Measurements from ENCODE around the gene UBE4B. TPM values are rescaled to one million over a fixed set of nuclear protein-coding genes. Genes with fewer than 3 reads are reported as not detected.

The UBE4B gene
- total and polyA plus RNA-seq, 9 of the 15 experiments (the other 6 are each of a cell fraction or from before 2014, with no cell fraction given), result 11.7 to 73.7 (median 40.1) TPM

- peaks cover 17 to 23% of the 10 kb centered on the region in 2 experiments for H3K4me1 ChIP-seq (replicated peaks in 1 of 2; ENCODE audit: control insufficient read depth in 2 of 2, insufficient read depth in 2 of 2, low read length in 2 of 2)
- no peak for FAIRE-seq
- no peaks in the 10 kb centered on the region; the same call in 1 of the 2 replicates for H4K20me1 ChIP-seq (replicated peaks; ENCODE audit: control insufficient read depth, insufficient read depth, low read length)
- H3K9me1 ChIP-seq (ENCODE audit: control insufficient read depth, insufficient read depth, low read length), result no peaks in the 10 kb centered on the region
- no peaks in the 10 kb centered on the region for H3K9me3 ChIP-seq (replicated peaks; ENCODE audit: control insufficient read depth, insufficient read depth, low read depth, low read length)
- H3K36me3 ChIP-seq (ENCODE audit: control insufficient read depth, insufficient read depth, low read length), result no peaks in the 10 kb centered on the region
- peak overlapping the region; percentile 70 for H3K4me3 ChIP-seq
- intact Hi-C loops (cut with micrococcal nuclease), result loop anchor here (1.0 kb wide), 1 partner anchor 129 kb away; no protein-coding TSS in a partner anchor
- H3K27me3 ChIP-seq (ENCODE audit: control insufficient read depth in 2 of 2, insufficient read depth in 2 of 2, low read length in 2 of 2), result peaks cover 0 to 23% of the 10 kb centered on the region in 2 experiments; a peak in 2 of 5 replicates
- no peak for DNase-seq (ENCODE audit: extremely low read depth in 1 of 4, low spot score in 3 of 4)
- ChIA-PET CTCF (ENCODE audit: low intra/inter-chr PET ratio) (interaction anchor here (0.7 kb wide), 1 partner anchor 218 kb away, joined by 3 read pairs; no protein-coding TSS in a partner anchor), POLR2A (interaction anchor here (0.7 to 3.1 kb wide), 6 partner anchors 8 to 271 kb away, joined by 3 to 19 read pairs (median 6); no protein-coding TSS in a partner anchor)
- H3K27ac ChIP-seq (ENCODE audit: extremely low read depth, low read depth, low read length), result no peak overlapping the region
- 2% methylated on average over 8 of the region's 8 CpGs for WGBS (ENCODE audit: insufficient coverage, low coverage, missing lambda C conversion rate)
- peak overlapping the region; percentile 99 for H3K4me2 ChIP-seq (ENCODE audit: insufficient read depth, low read length)
- H2AFZ ChIP-seq (ENCODE audit: low read depth, low read length), result peak overlapping the region; percentile 98
- H3K79me2 ChIP-seq (ENCODE audit: control insufficient read depth, insufficient read depth, low read length), result peaks cover 28% of the 10 kb centered on the region
- in situ Hi-C loops (cut with MboI), result no loop called here
- TF ChIP-seq NR3C1 (CRISPR knock-in tag; IDR thresholded peaks at IDR 0.05) (no peak), HNRNPLL (IDR thresholded peaks at IDR 0.05; ENCODE audit: low read depth, low read length, poor library complexity, severe bottlenecking) (no peak), DNMT1 (IDR thresholded peaks at IDR 0.05) (no peak), HNRNPUL1 (IDR thresholded peaks at IDR 0.05; ENCODE audit: low read length) (no peak), KDM1A (IDR thresholded peaks at IDR 0.05) (peak; percentile 77 to 90; a peak in 3 of 4 replicates)
- H3K9ac ChIP-seq (ENCODE audit: insufficient read depth in 1 of 2, low read depth in 2 of 2, low read length in 2 of 2), result peak overlapping the region; percentile 64 to 91; a peak in 3 of 4 replicates
- no peak for ATAC-seq
- no TSS peak for BruUV-seq (replicated peaks)
These were observed 176.8 kb downstream of the UBE4B start for GRCh38 chr1:10209590-10209904.

Measured in K562 (cell line).